K562 (cell line): ENCODE measurements around the gene PDE6G. TPM values are rescaled to one million over a fixed set of nuclear protein-coding genes. Genes with fewer than 3 reads are reported as not detected.

Experiments used
- ARID4B ChIP-seq: sonication (generic); formaldehyde crosslinking; IDR thresholded peaks from 2 replicates; pipeline ENCODE4 v1.8.0; 2022; ENCODE audit warnings: mild to moderate bottlenecking, missing genetic modification reagents
- CBX2 ChIP-seq: fragments of 200-600 bp; sonication (generic); IDR thresholded peaks from one replicate; pipeline ENCODE4 v1.6.1; 2012; ENCODE audit warnings: mild to moderate bottlenecking, low read length, inconsistent platforms; ENCODE audit not compliant: insufficient read depth, poor library complexity, severe bottlenecking
- EGR1 ChIP-seq: fragments of 450-650 bp; conservative IDR thresholded peaks from 2 replicates; pipeline ENCODE4 v1.6.1; 2017; ENCODE audit warnings: mild to moderate bottlenecking
- ETS1 ChIP-seq: conservative IDR thresholded peaks from 2 replicates; pipeline ENCODE4 v1.6.1; 2011; ENCODE audit warnings: low read depth, mild to moderate bottlenecking, low read length; ENCODE audit not compliant: control insufficient read depth
- FOXP4 ChIP-seq: sonication (generic); formaldehyde crosslinking; IDR thresholded peaks from 2 replicates; pipeline ENCODE4 v1.8.0; 2022; ENCODE audit warnings: mild to moderate bottlenecking, missing genetic modification reagents, borderline replicate concordance
- KLF10 ChIP-seq: fragments of 250-450 bp; sonication (Bioruptor Pico); IDR thresholded peaks from 2 replicates; pipeline ENCODE4 v1.6.1; 2021; ENCODE audit warnings: matching md5 sums
- KLF13 ChIP-seq: fragments of 450-650 bp; IDR thresholded peaks from 2 replicates; pipeline ENCODE4 v1.6.1; 2016; ENCODE audit warnings: missing genetic modification characterization, low read depth, mild to moderate bottlenecking, missing compliant biosample characterization, moderate library complexity, borderline replicate concordance
- L3MBTL2 ChIP-seq: fragments of 450-650 bp; IDR thresholded peaks from 2 replicates; pipeline ENCODE4 v1.6.1; 2016; ENCODE audit warnings: mild to moderate bottlenecking, moderate library complexity
- MCM7 ChIP-seq, 2 experiments: fragments of 450-650 bp; IDR thresholded peaks; 2 replicates each; pipeline ENCODE4 v1.6.1; 2016 to 2018
- MEF2D ChIP-seq: conservative IDR thresholded peaks from 2 replicates; pipeline ENCODE4 v1.6.1; 2016; ENCODE audit warnings: low read depth, missing genetic modification characterization, missing compliant biosample characterization
- SFPQ ChIP-seq: fragments of 200-400 bp; formaldehyde crosslinking; IDR thresholded peaks from 2 replicates; pipeline ENCODE4 v1.6.1; 2017; ENCODE audit warnings: mild to moderate bottlenecking, low read depth, low read length, moderate library complexity
- SOX6 ChIP-seq: fragments of 450-650 bp; IDR thresholded peaks from 2 replicates; pipeline ENCODE4 v1.6.1; 2014; ENCODE audit warnings: mild to moderate bottlenecking
- SP1 ChIP-seq: sonication (generic); formaldehyde crosslinking; IDR thresholded peaks from 2 replicates; pipeline ENCODE4 v1.8.1; 2022; ENCODE audit warnings: mild to moderate bottlenecking, missing genetic modification reagents
- TAF1 ChIP-seq: IDR thresholded peaks from 2 replicates; pipeline ENCODE4 v1.6.1; 2011; ENCODE audit warnings: mild to moderate bottlenecking, low read length, moderate library complexity; ENCODE audit not compliant: insufficient read depth, control insufficient read depth, severe bottlenecking; ENCODE audit errors: extremely low read depth
- ZNF224 ChIP-seq: sonication (generic); formaldehyde crosslinking; IDR thresholded peaks from 2 replicates; pipeline ENCODE4 v1.8.0; 2022; ENCODE audit warnings: mild to moderate bottlenecking, missing genetic modification reagents
- polyA plus RNA-seq, 8 experiments: library from polyadenylated mRNA; depleted of rRNA in 4 of 8; stranded (reverse) in 5 of 8; unstranded in 3 of 8; fragments of >200 nt; fragmentation: Nextera tagmentation in 2 of 8; fragmentation: Illumina TruSeq in 1 of 8; extraction: Ambion mirVana in 2 of 8; extraction: Trizol in 1 of 8; gene quantifications; 2 replicates each; pipeline versions ENCODE4 v1.2.1 to v1.2.3, GENCODE V29; 2011 to 2014; ENCODE audit warnings: inconsistent platforms in 1 of 8, missing spikeins in 1 of 8
- total RNA-seq, 7 experiments: library from RNA; depleted of rRNA in 6 of 7; stranded (reverse); fragments of >200 nt in 6 of 7; fragmentation: Illumina TruSeq in 2 of 7; extraction: Trizol in 2 of 7; gene quantifications; 2 replicates each; pipeline versions ENCODE4 v1.2.1 to v1.2.3, GENCODE V29; 2011 to 2021; ENCODE audit warnings: low replicate concordance in 1 of 7
- TF ChIP-seq, protein P1 (sequence below): fragments of 450-650 bp; formaldehyde crosslinking; IDR thresholded peaks from 2 replicates; pipeline ENCODE4 v1.4.0; 2020; ENCODE audit warnings: mild to moderate bottlenecking, mixed read lengths

Gene PDE6G
- total and polyA plus RNA-seq, 9 of the 15 experiments (the other 6 are each of a cell fraction or from before 2014, with no cell fraction given): 0.14 to 0.59 TPM; not detected in 7

GRCh38 chr17:81667754-81668153 lies 11.4 kb upstream of the PDE6G start (continued):
- TF ChIP-seq L3MBTL2 (0 out of 2 replicates have a peak, but pooled peaks have one; percentile 10), KLF13 (tag) (no peak), TAF1 (peak; percentile 19), SOX6 (0 out of 2 replicates have a peak, but pooled peaks have one; percentile 9), ARID4B (no peak), SP1 (CRISPR knock-in tag) (no peak), FOXP4 (CRISPR knock-in tag) (no peak), MCM7 (IDR thresholded peaks at IDR 0.05) (no peak), ETS1 (no peak), MEF2D (tag) (no peak), KLF10 (CRISPR knock-in tag) (no peak), ZNF224 (CRISPR knock-in tag) (no peak), EGR1 (0 out of 2 replicates have a peak, but pooled peaks have one; percentile 18), CBX2 (no peak), SFPQ (no peak)
- TF ChIP-seq, protein P1, sequence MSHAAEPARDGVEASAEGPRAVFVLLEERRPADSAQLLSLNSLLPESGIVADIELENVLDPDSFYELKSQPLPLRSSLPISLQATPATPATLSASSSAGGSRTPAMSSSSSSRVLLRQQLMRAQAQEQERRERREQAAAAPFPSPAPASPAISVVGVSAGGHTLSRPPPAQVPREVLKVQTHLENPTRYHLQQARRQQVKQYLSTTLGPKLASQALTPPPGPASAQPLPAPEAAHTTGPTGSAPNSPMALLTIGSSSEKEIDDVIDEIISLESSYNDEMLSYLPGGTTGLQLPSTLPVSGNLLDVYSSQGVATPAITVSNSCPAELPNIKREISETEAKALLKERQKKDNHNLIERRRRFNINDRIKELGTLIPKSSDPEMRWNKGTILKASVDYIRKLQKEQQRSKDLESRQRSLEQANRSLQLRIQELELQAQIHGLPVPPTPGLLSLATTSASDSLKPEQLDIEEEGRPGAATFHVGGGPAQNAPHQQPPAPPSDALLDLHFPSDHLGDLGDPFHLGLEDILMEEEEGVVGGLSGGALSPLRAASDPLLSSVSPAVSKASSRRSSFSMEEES (CRISPR knock-in tag): no peak
